ENCODE measurements around the gene RNPEP.

RNPEP gene, protein sequence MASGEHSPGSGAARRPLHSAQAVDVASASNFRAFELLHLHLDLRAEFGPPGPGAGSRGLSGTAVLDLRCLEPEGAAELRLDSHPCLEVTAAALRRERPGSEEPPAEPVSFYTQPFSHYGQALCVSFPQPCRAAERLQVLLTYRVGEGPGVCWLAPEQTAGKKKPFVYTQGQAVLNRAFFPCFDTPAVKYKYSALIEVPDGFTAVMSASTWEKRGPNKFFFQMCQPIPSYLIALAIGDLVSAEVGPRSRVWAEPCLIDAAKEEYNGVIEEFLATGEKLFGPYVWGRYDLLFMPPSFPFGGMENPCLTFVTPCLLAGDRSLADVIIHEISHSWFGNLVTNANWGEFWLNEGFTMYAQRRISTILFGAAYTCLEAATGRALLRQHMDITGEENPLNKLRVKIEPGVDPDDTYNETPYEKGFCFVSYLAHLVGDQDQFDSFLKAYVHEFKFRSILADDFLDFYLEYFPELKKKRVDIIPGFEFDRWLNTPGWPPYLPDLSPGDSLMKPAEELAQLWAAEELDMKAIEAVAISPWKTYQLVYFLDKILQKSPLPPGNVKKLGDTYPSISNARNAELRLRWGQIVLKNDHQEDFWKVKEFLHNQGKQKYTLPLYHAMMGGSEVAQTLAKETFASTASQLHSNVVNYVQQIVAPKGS

DNA sequence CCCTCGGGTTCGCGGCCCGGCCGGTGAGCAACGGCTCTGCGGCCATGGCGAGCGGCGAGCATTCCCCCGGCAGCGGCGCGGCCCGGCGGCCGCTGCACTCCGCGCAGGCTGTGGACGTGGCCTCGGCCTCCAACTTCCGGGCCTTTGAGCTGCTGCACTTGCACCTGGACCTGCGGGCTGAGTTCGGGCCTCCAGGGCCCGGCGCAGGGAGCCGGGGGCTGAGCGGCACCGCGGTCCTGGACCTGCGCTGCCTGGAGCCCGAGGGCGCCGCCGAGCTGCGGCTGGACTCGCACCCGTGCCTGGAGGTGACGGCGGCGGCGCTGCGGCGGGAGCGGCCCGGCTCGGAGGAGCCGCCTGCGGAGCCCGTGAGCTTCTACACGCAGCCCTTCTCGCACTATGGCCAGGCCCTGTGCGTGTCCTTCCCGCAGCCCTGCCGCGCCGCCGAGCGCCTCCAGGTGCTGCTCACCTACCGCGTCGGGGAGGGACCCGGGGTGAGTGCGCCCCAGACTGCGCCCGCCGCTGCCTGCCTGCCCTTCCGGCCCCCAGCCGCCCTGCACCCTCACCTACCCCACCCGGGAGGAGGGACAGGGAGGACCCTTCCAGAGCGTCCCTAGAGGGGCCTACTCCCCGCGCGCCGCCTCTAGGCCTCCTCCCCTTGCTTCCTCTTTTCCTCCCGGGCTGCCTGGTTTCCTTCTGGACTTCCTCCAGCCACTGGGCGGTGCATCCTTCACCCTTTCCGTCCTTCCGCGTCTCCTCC lies at the start of gene RNPEP:
TSS of gene RNPEP (plus strand) at position 26 of the 757 bp plus-strand sequence. CDS start at position 45, 19 bp downstream.
- TF ChIP-seq EZH2 (IDR thresholded peaks at IDR 0.05; ENCODE audit: borderline replicate concordance, low read length): no peak
- TF ChIP-seq, protein P1, sequence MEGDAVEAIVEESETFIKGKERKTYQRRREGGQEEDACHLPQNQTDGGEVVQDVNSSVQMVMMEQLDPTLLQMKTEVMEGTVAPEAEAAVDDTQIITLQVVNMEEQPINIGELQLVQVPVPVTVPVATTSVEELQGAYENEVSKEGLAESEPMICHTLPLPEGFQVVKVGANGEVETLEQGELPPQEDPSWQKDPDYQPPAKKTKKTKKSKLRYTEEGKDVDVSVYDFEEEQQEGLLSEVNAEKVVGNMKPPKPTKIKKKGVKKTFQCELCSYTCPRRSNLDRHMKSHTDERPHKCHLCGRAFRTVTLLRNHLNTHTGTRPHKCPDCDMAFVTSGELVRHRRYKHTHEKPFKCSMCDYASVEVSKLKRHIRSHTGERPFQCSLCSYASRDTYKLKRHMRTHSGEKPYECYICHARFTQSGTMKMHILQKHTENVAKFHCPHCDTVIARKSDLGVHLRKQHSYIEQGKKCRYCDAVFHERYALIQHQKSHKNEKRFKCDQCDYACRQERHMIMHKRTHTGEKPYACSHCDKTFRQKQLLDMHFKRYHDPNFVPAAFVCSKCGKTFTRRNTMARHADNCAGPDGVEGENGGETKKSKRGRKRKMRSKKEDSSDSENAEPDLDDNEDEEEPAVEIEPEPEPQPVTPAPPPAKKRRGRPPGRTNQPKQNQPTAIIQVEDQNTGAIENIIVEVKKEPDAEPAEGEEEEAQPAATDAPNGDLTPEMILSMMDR (IDR thresholded peaks at IDR 0.05; ENCODE audit: low read length): peak; percentile 6; the same call in 1 of the 2 replicates
- Histone ChIP-seq H3K27me3 (ENCODE audit: insufficient read depth, low read length) (no peaks in the 10 kb centered on the region; the same call in 1 of the 2 replicates), H4K20me1 (ENCODE audit: insufficient read depth, low read length) (no peaks in the 10 kb centered on the region), H3K27ac (ENCODE audit: low read depth, low read length, poor library complexity, severe bottlenecking) (no peak within 1 kb of the TSS), H3K4me2 (ENCODE audit: low read length) (peak within 1 kb of the TSS; percentile 83), H3K79me2 (ENCODE audit: insufficient read depth, low read length) (no peaks in the 10 kb centered on the region), H3F3A (ENCODE audit: insufficient read depth, low read length) (no peaks in the 10 kb centered on the region), H3K9me3 (ENCODE audit: low read length) (no peaks in the 10 kb centered on the region), H2AFZ (ENCODE audit: low read length) (0 out of 2 replicates have a peak within 1 kb of the TSS, but pooled peaks have one; percentile 71), H3K4me1 (ENCODE audit: insufficient read depth, low read length, severe bottlenecking) (peaks cover 7% of the 10 kb centered on the region), H3K4me3 (ENCODE audit: low read depth, low read length, poor library complexity, severe bottlenecking) (peak within 1 kb of the TSS; percentile 82), H3K9ac (ENCODE audit: low read length) (peak within 1 kb of the TSS; percentile 72), H3K36me3 (ENCODE audit: insufficient read depth, low read length) (no peaks in the 10 kb centered on the region), H3K9me2 (ENCODE audit: low read depth, low read length) (no peaks in the 10 kb centered on the region)

DNA sequence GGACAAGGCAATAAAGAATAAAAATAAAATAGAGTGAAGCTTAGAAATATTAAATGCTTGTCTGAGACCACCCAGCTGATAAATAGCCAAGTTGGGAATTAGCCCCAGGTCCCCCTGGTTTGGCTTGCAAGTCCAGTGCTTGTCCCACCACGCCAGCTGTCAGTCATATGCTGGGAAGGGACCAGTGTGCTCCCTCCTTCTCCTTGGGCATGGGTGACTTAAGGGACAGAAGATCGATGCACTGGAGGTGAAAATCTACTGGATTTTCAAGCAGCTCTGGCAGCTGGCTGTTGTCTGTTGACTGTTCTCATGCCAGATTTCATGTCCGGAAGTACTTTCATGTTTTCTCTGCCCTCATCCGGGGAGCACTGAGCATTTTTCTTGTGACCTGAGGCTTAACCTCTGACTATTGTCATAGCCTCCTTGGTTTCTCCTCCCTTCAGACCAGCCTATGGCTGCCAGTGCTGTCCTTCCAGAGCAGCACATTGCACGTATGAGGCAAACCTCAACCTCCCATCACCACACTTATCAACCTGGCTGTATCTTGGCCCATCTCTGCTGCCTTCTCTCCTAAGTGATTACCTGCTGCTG lies 48.5 kb upstream of the RNPEP start:
- no peaks in the 10 kb centered on the region for H3K4me1 ChIP-seq (ENCODE audit: insufficient read depth, low read length, severe bottlenecking)
- H3K27me3 ChIP-seq (ENCODE audit: insufficient read depth, low read length): peaks cover 4% of the 10 kb centered on the region; the same call in 1 of the 2 replicates
- no peaks in the 10 kb centered on the region for H4K20me1 ChIP-seq (ENCODE audit: insufficient read depth, low read length)
- no peaks in the 10 kb centered on the region for H3K79me2 ChIP-seq (ENCODE audit: insufficient read depth, low read length)
- no peaks in the 10 kb centered on the region for H3K9me3 ChIP-seq (ENCODE audit: low read length)
- no peak overlapping the region for H3K27ac ChIP-seq (ENCODE audit: low read depth, low read length, poor library complexity, severe bottlenecking)
- no peaks in the 10 kb centered on the region for H3K36me3 ChIP-seq (ENCODE audit: insufficient read depth, low read length)
- TF ChIP-seq EZH2 (IDR thresholded peaks at IDR 0.05; ENCODE audit: borderline replicate concordance, low read length): no peak
- TF ChIP-seq, protein P1 (IDR thresholded peaks at IDR 0.05; ENCODE audit: low read length): no peak
- no peak overlapping the region for H3K9ac ChIP-seq (ENCODE audit: low read length)
- no peak overlapping the region for H2AFZ ChIP-seq (ENCODE audit: low read length)
- no peaks in the 10 kb centered on the region for H3F3A ChIP-seq (ENCODE audit: insufficient read depth, low read length)
- H3K4me3 ChIP-seq (ENCODE audit: low read depth, low read length, poor library complexity, severe bottlenecking): no peak overlapping the region
- H3K9me2 ChIP-seq (ENCODE audit: low read depth, low read length): no peaks in the 10 kb centered on the region
- H3K4me2 ChIP-seq (ENCODE audit: low read length): no peak overlapping the region

DNA sequence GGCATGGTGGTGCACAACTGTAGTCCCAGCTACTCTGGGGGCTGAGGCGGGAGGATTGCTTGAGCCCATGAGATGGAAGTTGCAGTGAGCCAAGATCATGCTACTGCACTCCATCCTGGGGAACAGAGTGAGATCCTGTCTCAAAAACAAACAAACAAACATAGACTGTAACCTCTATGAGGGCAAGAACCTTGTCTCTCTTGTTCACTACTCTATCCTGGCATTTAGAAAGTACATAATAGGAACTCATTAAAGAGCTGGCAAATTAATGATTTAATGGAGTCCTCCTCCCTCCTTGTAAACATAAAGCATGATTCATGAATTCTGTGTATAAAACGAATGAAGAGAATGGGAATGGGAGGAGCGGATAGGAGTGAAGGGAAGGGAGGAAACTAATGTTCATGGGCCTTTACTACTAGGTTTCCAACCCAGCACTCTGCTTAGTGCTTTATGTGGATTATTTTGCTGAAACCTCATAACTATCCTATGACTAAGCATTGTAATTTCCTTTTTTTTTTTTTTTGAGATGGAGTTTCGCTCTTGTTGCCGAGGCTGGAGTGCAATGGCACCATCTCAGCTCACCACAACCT lies 44.7 kb upstream of the RNPEP start:
- no peaks in the 10 kb centered on the region for H3K9me3 ChIP-seq (ENCODE audit: low read length)
- no peaks in the 10 kb centered on the region for H3K4me1 ChIP-seq (ENCODE audit: insufficient read depth, low read length, severe bottlenecking)
- H3K27ac ChIP-seq (ENCODE audit: low read depth, low read length, poor library complexity, severe bottlenecking): no peak overlapping the region
- no peaks in the 10 kb centered on the region; the same call in 1 of the 2 replicates for H3K27me3 ChIP-seq (ENCODE audit: insufficient read depth, low read length)
- H4K20me1 ChIP-seq (ENCODE audit: insufficient read depth, low read length): no peaks in the 10 kb centered on the region
- H3K4me2 ChIP-seq (ENCODE audit: low read length): no peak overlapping the region
- no peak overlapping the region for H3K9ac ChIP-seq (ENCODE audit: low read length)
- no peaks in the 10 kb centered on the region for H3K9me2 ChIP-seq (ENCODE audit: low read depth, low read length)
- no peaks in the 10 kb centered on the region for H3K36me3 ChIP-seq (ENCODE audit: insufficient read depth, low read length)
- no peak overlapping the region for H3K4me3 ChIP-seq (ENCODE audit: low read depth, low read length, poor library complexity, severe bottlenecking)
- no peaks in the 10 kb centered on the region for H3K79me2 ChIP-seq (ENCODE audit: insufficient read depth, low read length)
- no peak overlapping the region for H2AFZ ChIP-seq (ENCODE audit: low read length)
- TF ChIP-seq, protein P1 (IDR thresholded peaks at IDR 0.05; ENCODE audit: low read length): no peak
- no peak for TF ChIP-seq EZH2 (IDR thresholded peaks at IDR 0.05; ENCODE audit: borderline replicate concordance, low read length)
- no peaks in the 10 kb centered on the region for H3F3A ChIP-seq (ENCODE audit: insufficient read depth, low read length)
